ENCODE data around the gene AMPH.

DNA sequence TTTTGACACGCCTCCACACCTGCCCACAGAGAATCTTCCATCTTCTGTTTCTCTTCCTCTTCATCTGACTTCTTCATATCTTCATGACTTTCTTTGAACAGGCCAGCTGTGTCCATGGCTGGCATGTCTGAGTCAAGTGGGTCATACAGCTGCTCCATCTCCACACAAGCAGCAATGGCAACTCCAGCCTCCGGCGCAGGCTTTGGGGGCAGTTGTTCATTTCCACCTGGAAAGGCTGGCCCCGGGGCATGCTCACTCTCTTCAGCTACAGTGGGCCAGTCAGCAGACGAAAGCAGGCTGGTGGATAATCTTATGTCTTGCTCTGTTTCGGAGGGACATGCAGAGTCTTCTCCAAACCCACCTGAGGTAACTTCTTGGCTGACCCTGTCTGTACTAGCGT is 202.1 kb downstream of the AMPH start:
- TF ChIP-seq CTCF (conservative IDR thresholded peaks at IDR 0.05) (no peak), EZH2 (IDR thresholded peaks at IDR 0.05; ENCODE audit: low read depth) (no peak)
